Stimulated activated CD4-positive, alpha-beta T cell treated with anti-CD3 and anti-CD28 coated beads, Interleukin-4, amount 100 ng/mL, for 1 hour (primary cell): ENCODE measurements around the gene BICD1.
A peak's percentile ranks its signal among the peaks of the same experiment; 100 is the strongest.

ENCODE experiments used
- DNase-seq: peaks from one replicate; pipeline ENCODE4 v3.0.0-alpha.2; 2020

BICD1 gene

GRCh38 chr12:32104572-32105355 lies 1.9 kb upstream of the BICD1 start:
- DNase-seq: no peak

GRCh38 chr12:32105986-32106516 lies 596 bp upstream of the BICD1 start:
- DNase-seq: no peak

GRCh38 chr12:32107359-32108267 lies 966 bp downstream of the BICD1 start:
- peak; percentile 44 for DNase-seq

GRCh38 chr12:32108787-32109186 lies 2.1 kb downstream of the BICD1 start:
- DNase-seq: no peak

- DNase-seq: no peak
These were observed 3.8 kb downstream of the BICD1 start for GRCh38 chr12:32110417-32110816.

GRCh38 chr12:32110942-32111341 lies 4.3 kb downstream of the BICD1 start:
- DNase-seq: no peak

- no peak for DNase-seq
These were observed 8.9 kb downstream of the BICD1 start for GRCh38 chr12:32115404-32116104.

- no peak for DNase-seq
These were observed 10.2 kb downstream of the BICD1 start for GRCh38 chr12:32116897-32117296.

GRCh38 chr12:32117316-32117715 lies 10.7 kb downstream of the BICD1 start:
- DNase-seq: no peak

- no peak for DNase-seq
These were observed 12.2 kb downstream of the BICD1 start for GRCh38 chr12:32118806-32119205.

- DNase-seq: no peak
These were observed 13.8 kb downstream of the BICD1 start for GRCh38 chr12:32120419-32120818.

GRCh38 chr12:32124637-32125036 lies 18.0 kb downstream of the BICD1 start:
- no peak for DNase-seq

GRCh38 chr12:32125455-32126084 lies 18.9 kb downstream of the BICD1 start:
- no peak for DNase-seq

GRCh38 chr12:32126720-32127119 lies 20.1 kb downstream of the BICD1 start:
- DNase-seq: no peak

- no peak for DNase-seq
These were observed 25.0 kb downstream of the BICD1 start for GRCh38 chr12:32131666-32132065.

- DNase-seq: peak; percentile 34
These were observed 27.6 kb downstream of the BICD1 start for GRCh38 chr12:32134101-32134888.

GRCh38 chr12:32135967-32136366 lies 29.3 kb downstream of the BICD1 start:
- DNase-seq: no peak

GRCh38 chr12:32136404-32136803 lies 29.8 kb downstream of the BICD1 start:
- DNase-seq: no peak

GRCh38 chr12:32139064-32139421 lies 32.4 kb downstream of the BICD1 start:
- DNase-seq: peak; percentile 8

- DNase-seq: no peak
These were observed 34.2 kb downstream of the BICD1 start for GRCh38 chr12:32140877-32141276.

- DNase-seq: no peak
These were observed 38.4 kb downstream of the BICD1 start for GRCh38 chr12:32145096-32145495.
